CD4-positive, alpha-beta T cell treated with Interleukin-17A for 4 hours (primary cell): ENCODE results near the gene SSR1.
"Not testable (repeated sequence)": the region's sequence is repeated elsewhere in the genome, so short reads cannot be mapped to it uniquely, and the experiment has no call there.

Source experiments
- DNase-seq: peaks from one replicate; pipeline ENCODE4 v3.0.0-alpha.2; 2020; ENCODE audit warnings: mixed read lengths

Gene SSR1

GRCh38 chr6:7274525-7274924, 38.5 kb downstream of the SSR1 start:
- DNase-seq, result not testable (repeated sequence)

- no peak for DNase-seq
Observed at GRCh38 chr6:7273709-7274108, 39.3 kb downstream of the SSR1 start.

GRCh38 chr6:7271205-7271534, 41.8 kb downstream of the SSR1 start:
- no peak for DNase-seq

- DNase-seq, result no peak
Observed at GRCh38 chr6:7270320-7271204, 42.4 kb downstream of the SSR1 start.

GRCh38 chr6:7269816-7270215, 43.2 kb downstream of the SSR1 start:
- DNase-seq, result no peak

GRCh38 chr6:7268816-7269555, 44.0 kb downstream of the SSR1 start:
- no peak for DNase-seq

- DNase-seq, result no peak
Observed at GRCh38 chr6:7268362-7268761, 44.6 kb downstream of the SSR1 start.

- DNase-seq, result no peak
Observed at GRCh38 chr6:7267466-7268091, 45.4 kb downstream of the SSR1 start.

GRCh38 chr6:7267071-7267465, 45.9 kb downstream of the SSR1 start:
- DNase-seq, result no peak

GRCh38 chr6:7265385-7265726, 47.6 kb downstream of the SSR1 start:
- not testable (repeated sequence) for DNase-seq

GRCh38 chr6:7264686-7265384, 48.2 kb downstream of the SSR1 start:
- no peak for DNase-seq

GRCh38 chr6:7264041-7264440, 49.0 kb downstream of the SSR1 start:
- no peak for DNase-seq

- not testable (repeated sequence) for DNase-seq
Observed at GRCh38 chr6:7263519-7263805, 49.5 kb downstream of the SSR1 start.

GRCh38 chr6:7262746-7263518, 50.1 kb downstream of the SSR1 start:
- DNase-seq, result no peak

GRCh38 chr6:7261852-7262461, 51.0 kb downstream of the SSR1 start:
- DNase-seq, result no peak

- peak; percentile 42 for DNase-seq
Observed at GRCh38 chr6:7261032-7261841, 51.8 kb downstream of the SSR1 start.

- no peak for DNase-seq
Observed at GRCh38 chr6:7260291-7261031, 52.5 kb downstream of the SSR1 start.

- no peak for DNase-seq
Observed at GRCh38 chr6:7258231-7258763, 54.7 kb downstream of the SSR1 start.

- DNase-seq, result no peak
Observed at GRCh38 chr6:7257521-7258230, 55.3 kb downstream of the SSR1 start.

GRCh38 chr6:7256785-7257184, 56.2 kb downstream of the SSR1 start:
- DNase-seq, result no peak
